ENCODE results near the gene SLN. TPM values are rescaled to one million over a fixed set of nuclear protein-coding genes. Genes with fewer than 3 reads are reported as not detected.

Gene SLN
- total and polyA plus RNA-seq, 10 of the 15 experiments (the other 5 are each of a cell fraction or from before 2014, with no cell fraction given) = 0.39 TPM; not detected in 9

DNA sequence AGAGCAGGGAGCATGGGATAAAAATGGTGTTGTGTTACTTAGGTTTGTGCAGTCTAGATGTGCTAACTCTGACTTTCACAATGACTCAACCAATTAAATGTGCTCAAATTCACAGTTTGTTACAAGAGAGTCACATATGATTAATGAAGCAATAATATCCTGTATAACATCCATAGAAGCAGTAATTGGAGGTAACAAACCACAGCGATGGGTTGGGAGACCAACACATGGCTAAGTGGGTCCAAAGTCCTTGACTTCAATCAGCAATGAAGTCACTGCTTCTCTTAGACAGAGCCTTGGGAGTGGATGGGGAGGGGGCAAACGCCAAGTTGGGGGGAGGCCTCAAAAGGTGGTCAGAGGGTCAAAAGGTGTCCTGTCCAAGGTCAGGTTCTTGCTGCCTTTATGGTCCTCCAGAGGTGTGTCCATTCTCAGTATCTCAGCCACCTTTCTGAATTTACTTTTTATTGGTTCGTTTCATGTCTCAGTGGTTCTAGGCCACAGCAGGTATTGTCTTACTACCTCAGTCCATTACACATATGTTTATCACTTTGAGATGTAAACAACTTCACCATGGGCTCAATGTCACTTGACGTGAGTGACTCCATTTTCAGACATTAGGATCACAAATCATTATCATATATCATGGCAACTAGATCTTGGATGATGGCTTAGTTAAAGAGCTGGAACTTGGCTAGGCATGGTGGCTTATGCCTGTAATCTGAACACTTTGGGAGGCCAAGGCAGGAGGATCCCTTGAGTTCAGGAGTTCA, 32.4 kb downstream of the SLN start (continued):
- TF ChIP-seq BCL11A (IDR thresholded peaks at IDR 0.05; ENCODE audit: low read depth, low read length) (peak; percentile 89; the same call in 1 of the 2 replicates), RCOR1 (conservative IDR thresholded peaks at IDR 0.05; ENCODE audit: low read depth, low read length) (no peak), CHD4 (IDR thresholded peaks at IDR 0.05) (no peak), TBL1XR1 (IDR thresholded peaks at IDR 0.05; ENCODE audit: low read depth, low read length) (no peak), IKZF2 (IDR thresholded peaks at IDR 0.05) (peak; percentile 97 to 98), POLR2AphosphoS2 (IDR thresholded peaks at IDR 0.05; ENCODE audit: low read depth, low read length) (no peak), SREBF1 (IDR thresholded peaks at IDR 0.05; ENCODE audit: low read length) (no peak), SMARCA5 (IDR thresholded peaks at IDR 0.05) (peak; percentile 47; the same call in 1 of the 2 replicates), IRF4 (IDR thresholded peaks at IDR 0.05; ENCODE audit: low read depth, low read length) (no peak), GABPA (IDR thresholded peaks at IDR 0.05; ENCODE audit: low read depth) (no peak), EZH2 (IDR thresholded peaks at IDR 0.05; ENCODE audit: borderline replicate concordance, control insufficient read depth, low read depth, low read length) (no peak), MEF2A (IDR thresholded peaks at IDR 0.05; ENCODE audit: insufficient read depth, low read depth, low read length) (no peak), RFX5 (IDR thresholded peaks at IDR 0.05; ENCODE audit: low read depth, low read length) (no peak), NR2C1 (IDR thresholded peaks at IDR 0.05) (peak; percentile 20; the same call in 1 of the 2 replicates), TCF3 (IDR thresholded peaks at IDR 0.05; ENCODE audit: borderline replicate concordance, insufficient read depth, low read depth, low read length) (no peak), YY1 (IDR thresholded peaks at IDR 0.05; ENCODE audit: low read depth, low read length) (no peak), NRF1 (conservative IDR thresholded peaks at IDR 0.05; ENCODE audit: low read depth, low read length) (no peak), NR2F1 (conservative IDR thresholded peaks at IDR 0.05) (peak; percentile 97), ZBED1 (IDR thresholded peaks at IDR 0.05; ENCODE audit: borderline replicate concordance) (no peak)
- TF ChIP-seq, protein P1, sequence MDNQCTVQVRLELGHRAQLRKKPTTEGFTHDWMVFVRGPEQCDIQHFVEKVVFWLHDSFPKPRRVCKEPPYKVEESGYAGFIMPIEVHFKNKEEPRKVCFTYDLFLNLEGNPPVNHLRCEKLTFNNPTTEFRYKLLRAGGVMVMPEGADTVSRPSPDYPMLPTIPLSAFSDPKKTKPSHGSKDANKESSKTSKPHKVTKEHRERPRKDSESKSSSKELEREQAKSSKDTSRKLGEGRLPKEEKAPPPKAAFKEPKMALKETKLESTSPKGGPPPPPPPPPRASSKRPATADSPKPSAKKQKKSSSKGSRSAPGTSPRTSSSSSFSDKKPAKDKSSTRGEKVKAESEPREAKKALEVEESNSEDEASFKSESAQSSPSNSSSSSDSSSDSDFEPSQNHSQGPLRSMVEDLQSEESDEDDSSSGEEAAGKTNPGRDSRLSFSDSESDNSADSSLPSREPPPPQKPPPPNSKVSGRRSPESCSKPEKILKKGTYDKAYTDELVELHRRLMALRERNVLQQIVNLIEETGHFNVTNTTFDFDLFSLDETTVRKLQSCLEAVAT (IDR thresholded peaks at IDR 0.05) = no peak; the same call in 1 of the 2 replicates
- TF ChIP-seq, protein P2, sequence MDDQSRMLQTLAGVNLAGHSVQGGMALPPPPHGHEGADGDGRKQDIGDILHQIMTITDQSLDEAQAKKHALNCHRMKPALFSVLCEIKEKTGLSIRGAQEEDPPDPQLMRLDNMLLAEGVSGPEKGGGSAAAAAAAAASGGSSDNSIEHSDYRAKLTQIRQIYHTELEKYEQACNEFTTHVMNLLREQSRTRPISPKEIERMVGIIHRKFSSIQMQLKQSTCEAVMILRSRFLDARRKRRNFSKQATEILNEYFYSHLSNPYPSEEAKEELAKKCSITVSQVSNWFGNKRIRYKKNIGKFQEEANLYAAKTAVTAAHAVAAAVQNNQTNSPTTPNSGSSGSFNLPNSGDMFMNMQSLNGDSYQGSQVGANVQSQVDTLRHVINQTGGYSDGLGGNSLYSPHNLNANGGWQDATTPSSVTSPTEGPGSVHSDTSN (IDR thresholded peaks at IDR 0.05; ENCODE audit: insufficient replicate concordance, low read depth, low read length) = no peak
- TF ChIP-seq, protein P3, sequence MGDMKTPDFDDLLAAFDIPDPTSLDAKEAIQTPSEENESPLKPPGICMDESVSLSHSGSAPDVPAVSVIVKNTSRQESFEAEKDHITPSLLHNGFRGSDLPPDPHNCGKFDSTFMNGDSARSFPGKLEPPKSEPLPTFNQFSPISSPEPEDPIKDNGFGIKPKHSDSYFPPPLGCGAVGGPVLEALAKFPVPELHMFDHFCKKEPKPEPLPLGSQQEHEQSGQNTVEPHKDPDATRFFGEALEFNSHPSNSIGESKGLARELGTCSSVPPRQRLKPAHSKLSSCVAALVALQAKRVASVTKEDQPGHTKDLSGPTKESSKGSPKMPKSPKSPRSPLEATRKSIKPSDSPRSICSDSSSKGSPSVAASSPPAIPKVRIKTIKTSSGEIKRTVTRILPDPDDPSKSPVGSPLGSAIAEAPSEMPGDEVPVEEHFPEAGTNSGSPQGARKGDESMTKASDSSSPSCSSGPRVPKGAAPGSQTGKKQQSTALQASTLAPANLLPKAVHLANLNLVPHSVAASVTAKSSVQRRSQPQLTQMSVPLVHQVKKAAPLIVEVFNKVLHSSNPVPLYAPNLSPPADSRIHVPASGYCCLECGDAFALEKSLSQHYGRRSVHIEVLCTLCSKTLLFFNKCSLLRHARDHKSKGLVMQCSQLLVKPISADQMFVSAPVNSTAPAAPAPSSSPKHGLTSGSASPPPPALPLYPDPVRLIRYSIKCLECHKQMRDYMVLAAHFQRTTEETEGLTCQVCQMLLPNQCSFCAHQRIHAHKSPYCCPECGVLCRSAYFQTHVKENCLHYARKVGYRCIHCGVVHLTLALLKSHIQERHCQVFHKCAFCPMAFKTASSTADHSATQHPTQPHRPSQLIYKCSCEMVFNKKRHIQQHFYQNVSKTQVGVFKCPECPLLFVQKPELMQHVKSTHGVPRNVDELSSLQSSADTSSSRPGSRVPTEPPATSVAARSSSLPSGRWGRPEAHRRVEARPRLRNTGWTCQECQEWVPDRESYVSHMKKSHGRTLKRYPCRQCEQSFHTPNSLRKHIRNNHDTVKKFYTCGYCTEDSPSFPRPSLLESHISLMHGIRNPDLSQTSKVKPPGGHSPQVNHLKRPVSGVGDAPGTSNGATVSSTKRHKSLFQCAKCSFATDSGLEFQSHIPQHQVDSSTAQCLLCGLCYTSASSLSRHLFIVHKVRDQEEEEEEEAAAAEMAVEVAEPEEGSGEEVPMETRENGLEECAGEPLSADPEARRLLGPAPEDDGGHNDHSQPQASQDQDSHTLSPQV (IDR thresholded peaks at IDR 0.05) = peak; percentile 98

Data from GM12878 (cell line).